ENCODE results near the gene MAP2K3. TPM values are rescaled to one million over a fixed set of nuclear protein-coding genes. Genes with fewer than 3 reads are reported as not detected.
"Not testable (repeated sequence)": the region's sequence is repeated elsewhere in the genome, so short reads cannot be mapped to it uniquely, and the experiment has no call there.

Gene MAP2K3
- total RNA-seq, 1 donor from 2014 or later, result 41.3 TPM

DNA sequence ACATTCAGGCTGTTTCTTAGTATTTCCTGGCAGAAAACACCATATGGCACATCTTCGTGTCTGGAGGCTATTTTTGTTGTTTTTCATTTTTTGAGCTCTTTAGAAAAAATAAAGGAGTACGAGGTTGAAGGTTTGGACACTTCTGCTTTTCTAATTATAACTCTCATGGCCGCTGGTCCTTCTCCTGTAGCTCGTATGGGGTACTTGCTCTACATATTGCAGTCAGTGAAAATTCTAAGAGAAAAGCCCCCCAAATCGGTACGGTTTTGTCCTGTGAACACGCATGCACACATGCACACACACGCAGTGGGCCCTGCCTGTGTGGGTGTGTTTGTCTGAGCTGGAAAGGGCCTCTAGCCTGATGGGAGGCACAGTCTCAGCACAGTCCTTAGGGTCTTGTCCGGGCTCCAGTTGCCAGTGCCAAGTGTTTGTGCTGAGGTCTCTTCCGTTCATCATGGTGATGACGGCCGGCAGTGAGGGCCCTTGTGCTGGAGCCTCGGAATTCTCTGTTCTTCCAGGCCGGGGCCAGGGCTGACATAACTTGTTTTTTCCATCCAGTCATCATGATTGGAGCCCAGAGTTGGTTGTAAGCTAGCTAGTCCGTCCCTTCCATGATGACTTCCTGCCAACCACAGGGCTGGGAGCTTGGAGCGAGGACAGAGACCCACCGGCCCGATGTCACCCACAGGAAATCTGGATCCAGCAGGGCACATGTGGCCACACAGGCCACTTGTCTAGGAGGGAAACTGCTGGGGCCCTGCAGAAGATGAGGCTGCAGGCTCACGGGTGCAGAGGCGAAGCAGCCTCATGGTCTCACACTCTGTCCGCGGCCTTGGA is 26.5 kb downstream of the MAP2K3 start:
- not testable (repeated sequence) for ATAC-seq

DNA sequence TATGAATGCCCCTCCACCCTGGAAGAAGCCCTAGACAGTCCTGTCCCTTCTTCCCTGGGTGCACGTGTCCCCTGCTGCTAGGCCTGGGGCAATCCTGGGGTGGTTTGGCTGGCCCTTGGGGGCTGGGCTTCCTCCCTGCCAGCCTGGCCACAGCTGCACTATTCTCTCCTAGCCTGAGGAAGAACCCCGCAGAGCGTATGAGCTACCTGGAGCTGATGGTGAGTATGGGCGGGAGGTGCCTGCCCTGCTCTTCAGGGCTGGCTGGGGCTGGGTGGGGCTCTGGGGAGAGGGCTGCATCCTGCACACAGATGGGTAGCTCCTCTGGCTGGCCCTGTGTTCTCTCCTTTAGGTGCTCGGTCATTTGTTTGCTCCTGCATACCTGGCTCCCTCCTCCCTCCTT is 28.8 kb downstream of the MAP2K3 start:
- no peak for ATAC-seq

DNA sequence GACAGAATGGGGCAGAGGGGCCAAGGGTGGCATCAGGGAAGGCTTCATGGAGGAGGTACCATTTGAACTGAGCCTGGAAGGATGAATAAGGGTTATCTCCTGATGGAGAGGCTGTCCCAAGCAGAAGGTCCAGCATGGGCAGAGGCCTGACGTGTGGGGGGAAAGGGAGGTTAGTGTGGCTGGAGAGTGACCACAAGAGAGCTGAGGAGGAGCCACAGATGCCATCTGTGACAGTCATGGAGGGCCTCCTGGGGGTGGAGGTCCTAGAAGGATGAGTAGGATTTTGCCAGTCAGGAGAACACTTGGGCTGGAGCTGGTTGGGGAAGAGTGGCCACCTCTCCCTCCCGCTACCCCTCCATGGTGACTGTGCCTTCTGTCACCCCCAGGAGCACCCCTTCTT is 29.2 kb downstream of the MAP2K3 start:
- not testable (repeated sequence) for ATAC-seq

DNA sequence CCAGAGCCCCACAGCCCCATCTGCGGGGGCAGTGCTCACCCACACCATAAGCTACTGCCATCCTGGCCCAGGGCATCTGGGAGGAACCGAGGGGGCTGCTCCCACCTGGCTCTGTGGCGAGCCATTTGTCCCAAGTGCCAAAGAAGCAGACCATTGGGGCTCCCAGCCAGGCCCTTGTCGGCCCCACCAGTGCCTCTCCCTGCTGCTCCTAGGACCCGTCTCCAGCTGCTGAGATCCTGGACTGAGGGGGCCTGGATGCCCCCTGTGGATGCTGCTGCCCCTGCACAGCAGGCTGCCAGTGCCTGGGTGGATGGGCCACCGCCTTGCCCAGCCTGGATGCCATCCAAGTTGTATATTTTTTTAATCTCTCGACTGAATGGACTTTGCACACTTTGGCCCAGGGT is 29.8 kb downstream of the MAP2K3 start:
- ATAC-seq, result not testable (repeated sequence)

DNA sequence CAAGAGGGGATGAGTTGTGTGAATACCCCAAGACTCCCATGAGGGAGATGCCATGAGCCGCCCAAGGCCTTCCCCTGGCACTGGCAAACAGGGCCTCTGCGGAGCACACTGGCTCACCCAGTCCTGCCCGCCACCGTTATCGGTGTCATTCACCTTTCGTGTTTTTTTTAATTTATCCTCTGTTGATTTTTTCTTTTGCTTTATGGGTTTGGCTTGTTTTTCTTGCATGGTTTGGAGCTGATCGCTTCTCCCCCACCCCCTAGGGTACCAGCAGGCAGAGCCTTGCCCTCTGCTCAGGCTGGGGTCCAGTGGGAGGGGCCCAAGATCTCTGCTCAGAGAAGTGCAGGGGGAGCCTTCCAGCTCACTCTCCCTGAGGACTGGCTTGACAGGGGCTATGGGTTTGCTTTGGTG is 30.2 kb downstream of the MAP2K3 start:
- ATAC-seq, result not testable (repeated sequence)

DNA sequence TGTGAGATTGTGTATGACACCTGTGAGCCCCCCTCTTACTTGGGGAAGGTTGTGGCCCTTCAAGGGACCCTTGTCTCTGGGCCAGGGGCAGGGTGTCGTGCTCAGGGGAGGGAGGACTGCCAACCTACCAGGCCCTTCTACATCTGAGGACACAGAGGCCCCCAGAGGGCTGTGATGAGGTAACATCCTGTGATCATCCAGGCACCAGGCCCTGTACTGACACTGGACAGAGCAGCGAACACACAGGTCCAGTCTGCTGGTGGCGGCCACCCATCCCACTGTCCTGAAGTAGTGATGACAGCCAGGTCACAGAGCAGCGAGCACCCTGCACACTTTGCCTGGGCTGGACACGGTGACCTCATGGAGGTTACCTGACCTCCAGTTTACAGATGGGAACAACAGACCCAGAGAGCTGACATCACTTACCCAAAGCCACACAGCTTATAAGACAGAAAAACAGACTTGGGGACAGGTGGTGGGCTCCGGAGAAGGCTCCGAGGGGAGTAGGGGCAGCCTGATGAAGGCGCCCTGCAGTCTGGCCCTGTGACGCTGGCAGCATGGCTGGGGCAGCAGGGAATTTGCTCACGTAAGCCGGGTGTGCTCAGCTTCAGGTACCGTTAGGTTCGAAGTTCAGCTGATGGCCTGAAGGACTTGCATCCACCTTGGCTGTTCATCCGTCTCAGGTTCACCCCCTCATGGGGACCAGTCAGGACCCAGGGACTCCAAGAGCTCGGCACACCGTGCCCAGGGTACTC is 30.9 kb downstream of the MAP2K3 start:
- ATAC-seq, result not testable (repeated sequence)

DNA sequence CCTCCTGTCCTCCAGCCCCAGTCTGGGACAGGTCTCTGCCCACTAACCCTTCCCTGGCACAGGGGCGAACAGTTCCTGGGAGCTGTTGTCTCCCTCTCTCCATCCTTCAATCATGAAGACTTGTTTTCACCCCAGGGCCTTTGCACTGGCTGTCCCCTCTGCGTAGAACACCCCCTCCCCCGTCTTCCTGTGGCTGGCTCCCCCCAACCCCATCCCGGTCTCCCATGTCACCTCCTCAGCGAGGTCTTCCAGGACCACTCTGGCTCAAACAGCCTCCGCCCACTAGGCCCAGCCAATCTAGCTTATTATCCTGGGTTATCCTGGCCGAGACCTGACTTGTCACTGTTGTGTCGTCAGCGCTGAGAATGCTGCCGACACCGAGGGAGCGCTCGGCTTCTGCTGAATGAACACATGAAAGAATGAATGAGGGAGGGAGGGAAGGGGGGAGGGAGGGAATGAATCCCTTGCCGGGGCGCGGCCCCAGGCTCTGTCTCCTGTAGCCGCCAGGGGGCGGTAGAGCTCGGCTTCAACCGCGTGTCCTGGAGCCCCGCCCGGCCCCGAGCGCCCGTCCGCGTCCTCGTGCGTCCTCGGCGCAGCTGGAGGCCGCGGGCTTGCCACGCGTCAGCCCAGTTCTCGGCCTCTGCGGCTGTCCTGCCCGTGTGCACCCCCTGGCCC is 31.8 kb downstream of the MAP2K3 start:
- peak; percentile 73 for ATAC-seq

DNA sequence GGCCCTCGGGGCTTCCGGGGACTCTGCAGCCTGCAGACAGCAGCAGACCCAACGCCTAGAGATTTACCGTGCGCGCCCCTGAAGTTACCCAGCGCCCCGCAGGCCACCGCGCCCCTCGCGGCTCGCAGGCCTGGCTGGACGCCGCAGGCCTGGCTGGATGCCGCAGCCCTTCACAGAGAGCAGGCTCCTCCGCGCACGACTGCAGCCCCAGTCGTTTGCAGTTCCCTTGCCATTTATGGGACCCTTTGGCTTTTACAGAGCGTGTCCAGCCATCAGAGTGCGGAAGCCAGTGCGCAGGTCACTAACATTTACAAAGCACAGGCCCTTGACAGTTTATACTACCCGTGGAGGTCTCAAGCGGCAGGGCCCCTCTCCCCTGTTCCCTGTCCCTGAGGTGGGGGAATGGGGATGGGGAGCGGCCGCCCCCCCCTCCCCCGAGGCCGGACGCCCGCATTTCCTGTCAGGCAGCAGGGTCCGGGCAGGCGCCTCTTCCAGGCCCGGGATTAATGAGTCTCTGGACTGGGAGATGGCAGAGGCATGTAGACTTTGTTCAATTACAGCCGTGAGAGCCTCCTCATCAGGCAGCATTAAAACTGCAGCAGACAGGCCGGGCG is 32.5 kb downstream of the MAP2K3 start:
- ATAC-seq, result peak; percentile 12

DNA sequence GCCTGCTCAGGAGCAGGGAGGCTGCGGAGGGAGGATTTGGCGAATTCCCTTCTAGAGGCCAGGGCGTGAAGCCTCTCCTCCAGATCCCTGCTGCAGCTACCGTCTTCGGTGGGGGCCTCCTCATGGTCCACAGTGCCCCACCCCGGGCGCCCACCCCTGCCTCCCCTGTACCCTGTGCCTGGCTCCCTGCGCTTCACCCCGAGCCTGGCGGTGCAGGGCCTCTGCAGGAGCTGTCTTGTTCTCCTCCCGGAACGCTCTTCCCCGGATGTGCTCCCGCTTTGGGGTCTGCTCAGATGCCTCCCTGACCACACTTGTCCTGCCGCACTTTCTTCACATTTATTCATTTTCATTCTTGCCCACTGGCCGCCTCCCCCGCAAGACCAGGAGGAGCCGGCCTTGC is 33.3 kb downstream of the MAP2K3 start:
- ATAC-seq, result not testable (repeated sequence)

DNA sequence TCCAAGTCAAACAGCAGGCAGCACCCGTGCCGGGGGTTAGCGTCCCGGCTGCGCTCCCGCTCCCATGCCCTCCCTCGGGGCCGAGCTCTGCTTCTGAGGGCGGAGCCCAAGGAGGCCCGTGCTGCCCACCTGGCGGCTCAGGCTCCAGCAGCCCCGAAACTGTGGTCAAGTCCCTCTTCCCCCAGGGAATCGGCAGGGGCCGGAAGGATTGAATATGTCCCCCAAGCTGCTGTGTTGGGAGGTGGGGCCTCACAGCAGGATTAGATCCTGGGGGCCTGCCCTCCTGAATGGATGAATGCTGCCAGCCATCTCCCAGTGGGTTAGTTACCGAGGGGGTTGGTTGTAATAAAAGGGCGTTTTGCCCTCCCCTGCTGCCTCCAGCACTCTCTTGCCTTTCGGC is 33.9 kb downstream of the MAP2K3 start:
- ATAC-seq, result no peak

DNA sequence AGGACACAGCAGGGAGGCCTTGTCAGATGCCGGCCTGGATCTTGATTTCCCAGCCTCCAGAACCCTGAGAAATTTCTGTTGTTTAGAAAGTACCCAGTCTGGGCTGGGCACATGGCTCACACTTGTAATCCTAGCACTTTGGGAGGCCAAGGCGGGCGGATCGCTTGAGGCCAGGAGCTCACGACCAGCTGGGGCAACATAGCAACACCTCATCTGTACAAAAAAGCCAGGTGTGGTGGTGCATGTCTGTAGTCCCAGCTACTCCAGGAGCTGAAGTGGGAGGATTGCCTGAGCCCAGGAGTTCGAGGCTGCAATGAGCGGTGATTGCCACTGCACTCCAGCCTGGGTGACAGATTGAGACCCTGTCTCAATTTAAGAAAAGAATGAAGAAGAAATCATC is 34.3 kb downstream of the MAP2K3 start:
- ATAC-seq, result not testable (repeated sequence)

DNA sequence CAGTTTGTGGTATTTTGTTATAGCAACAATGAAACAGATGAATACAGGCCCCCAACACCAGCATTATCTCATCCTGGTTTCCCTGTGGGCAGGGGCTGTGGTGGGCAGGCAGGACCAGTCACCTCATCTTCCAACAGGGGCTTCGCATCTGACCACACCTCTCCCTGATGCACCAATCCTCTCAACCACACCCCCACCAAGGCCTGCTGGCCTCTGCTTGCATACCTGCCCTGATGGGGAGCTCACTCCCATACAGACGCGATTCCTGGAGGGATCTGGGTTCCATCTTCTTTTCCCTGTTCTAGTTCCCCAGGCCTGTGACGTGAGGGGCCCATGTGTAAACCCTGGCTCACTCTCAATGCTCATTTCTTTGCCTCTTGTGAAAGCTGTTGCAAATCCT is 34.7 kb downstream of the MAP2K3 start:
- not testable (repeated sequence) for ATAC-seq

DNA sequence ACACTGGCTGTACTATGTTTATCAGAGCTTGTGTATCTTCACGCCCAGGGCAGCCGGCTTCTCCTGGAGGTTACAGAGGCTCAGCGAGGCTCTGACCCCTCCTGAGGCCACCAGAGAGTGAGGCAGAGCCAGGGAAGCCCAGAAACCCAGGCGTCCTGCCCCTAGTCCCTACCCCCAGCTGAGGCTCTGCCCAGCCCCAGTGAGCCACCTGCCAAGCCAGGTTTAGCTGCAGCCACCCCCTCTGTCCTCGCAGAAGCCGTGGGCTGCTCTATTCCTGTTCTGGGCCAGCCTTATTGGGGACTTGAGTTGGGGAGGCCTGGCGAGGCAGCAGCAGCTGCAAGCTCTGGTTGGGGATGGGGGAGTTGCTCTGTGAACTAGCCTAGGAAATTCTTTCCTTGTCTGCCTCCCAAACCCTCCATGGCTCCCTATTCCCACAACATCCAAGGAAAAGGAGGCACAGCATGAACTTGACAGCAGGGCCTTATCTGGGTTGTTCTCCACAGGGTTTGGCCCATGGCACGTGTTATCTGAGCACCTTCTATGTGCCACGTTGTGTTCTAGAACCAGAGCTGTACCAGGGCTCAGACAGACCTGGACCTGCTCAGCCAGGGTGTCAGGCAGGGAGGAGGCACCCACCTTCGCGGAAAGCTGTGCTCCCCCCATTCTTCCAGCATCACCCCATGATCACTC is 35.3 kb downstream of the MAP2K3 start:
- ATAC-seq, result not testable (repeated sequence)

DNA sequence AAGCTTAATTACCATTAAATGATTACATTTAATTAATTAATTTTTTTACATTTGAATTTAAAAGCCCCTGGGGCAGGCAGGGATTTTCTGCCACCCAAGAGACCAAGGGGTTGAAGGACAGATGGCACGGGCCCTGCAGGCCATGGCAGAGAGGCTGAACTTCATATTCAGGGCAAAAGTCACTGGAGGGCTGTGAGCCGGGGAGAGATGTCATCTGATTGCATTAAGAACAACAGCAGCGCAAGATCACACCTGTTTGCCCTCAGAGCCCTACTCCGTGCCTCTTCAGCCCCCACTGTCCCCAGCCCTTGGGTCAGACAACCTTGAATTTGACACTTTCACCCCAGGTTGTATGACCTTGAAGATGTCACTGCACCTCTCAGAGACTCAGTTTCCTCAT is 35.9 kb downstream of the MAP2K3 start:
- ATAC-seq, result not testable (repeated sequence)

DNA sequence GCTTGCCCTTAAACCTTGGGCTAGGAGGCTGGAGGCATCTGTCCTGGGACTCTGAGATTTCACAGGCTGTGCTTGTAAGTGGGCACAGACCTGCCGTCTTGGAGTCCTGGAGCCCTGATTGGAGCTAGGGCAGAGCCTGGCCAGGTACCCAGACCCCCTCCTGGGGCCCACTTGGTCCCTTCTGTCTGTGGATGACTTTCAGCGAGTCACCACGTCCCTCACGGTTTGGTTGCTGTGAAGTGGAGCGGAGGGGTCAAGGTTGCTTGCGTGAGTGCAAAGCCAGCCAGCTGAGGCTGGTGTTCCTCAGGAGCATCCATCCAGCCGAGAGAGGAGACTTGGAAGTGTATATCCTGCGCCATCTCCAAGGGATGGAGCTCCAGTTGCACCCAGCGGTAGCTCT is 36.5 kb downstream of the MAP2K3 start:
- ATAC-seq, result not testable (repeated sequence)

DNA sequence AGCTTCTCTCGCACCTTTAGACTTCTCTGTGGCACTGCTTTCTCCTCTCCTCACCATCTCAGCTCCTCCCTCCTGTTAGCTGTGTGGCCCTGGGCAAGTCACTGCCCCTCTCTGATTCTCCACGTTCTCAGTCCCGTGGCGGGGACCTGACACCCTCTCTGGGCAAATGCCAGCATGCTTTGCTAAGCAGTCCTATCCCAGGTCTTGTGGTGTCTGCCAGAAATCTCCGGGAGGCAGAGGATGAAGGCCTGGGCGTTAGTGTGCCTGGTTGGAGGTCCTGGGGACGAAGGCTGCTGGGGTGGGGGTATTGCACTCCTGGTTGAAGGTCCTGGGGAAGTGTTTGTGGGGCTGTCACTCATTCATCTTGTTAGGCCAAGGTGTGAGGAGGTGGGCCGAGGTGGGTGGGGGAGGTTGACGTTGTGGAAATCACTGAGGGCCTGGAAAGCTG is 37.3 kb downstream of the MAP2K3 start:
- not testable (repeated sequence) for ATAC-seq

DNA sequence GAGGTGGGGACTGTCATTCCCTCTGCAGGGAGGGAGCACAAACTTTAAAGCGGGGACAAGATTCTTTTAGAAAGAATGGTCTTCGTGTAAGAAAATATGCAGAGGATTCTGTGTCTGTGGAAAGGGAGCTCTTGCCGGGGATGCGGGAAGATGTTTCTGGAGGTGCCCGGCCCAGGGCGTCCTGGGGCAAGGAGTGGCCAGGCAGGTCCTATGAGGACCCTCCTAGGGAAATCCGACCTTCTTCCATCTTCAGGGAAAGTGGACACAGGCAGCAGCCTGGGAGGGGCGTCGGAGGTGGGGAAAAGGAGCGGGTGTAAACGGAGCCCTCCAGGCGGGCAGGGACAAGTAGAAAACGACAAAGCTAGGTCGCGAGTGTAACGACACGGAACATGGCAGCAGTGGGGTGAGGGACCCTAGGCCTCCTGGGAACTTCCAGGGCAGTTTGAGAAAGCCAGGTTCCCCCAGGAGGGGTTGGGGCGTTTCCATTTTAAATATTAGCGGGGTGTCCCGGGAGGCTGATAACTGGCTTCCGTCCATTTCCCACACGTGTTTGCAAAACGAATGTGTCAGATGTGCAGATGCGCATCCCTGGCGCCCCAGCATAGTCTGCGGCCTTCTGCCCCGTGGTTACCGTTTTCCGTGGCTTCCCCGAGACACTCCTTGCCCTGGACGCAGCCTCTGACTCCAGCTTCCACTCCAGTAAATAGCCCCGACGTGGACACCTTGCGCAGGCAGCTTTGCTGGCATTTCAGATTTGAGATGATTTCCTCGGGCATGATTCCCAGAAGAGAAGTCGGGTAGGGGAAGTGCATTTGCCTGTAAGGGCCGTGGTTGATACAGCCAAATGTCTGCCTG is 39.0 kb downstream of the MAP2K3 start:
- ATAC-seq, result not testable (repeated sequence)

DNA sequence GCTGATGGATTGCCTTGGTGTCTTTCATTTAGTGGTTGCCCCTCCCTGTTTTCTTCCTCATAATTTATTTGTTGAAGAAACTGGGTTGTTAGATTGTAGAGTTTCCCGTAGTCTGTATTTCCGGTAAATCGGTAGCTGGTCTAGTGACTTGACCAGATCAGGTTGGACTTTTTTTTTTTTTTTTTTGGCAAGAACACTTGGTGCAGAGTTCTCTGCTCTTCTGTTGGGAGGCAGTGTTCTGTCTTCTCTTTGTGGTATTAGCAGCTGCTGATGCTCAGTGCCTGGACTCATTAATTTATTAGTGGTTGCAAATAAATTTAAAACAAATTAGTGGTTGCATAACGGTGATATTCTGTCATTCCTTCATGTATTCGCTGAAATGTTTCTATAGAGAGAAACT is 40.2 kb downstream of the MAP2K3 start:
- not testable (repeated sequence) for ATAC-seq

DNA sequence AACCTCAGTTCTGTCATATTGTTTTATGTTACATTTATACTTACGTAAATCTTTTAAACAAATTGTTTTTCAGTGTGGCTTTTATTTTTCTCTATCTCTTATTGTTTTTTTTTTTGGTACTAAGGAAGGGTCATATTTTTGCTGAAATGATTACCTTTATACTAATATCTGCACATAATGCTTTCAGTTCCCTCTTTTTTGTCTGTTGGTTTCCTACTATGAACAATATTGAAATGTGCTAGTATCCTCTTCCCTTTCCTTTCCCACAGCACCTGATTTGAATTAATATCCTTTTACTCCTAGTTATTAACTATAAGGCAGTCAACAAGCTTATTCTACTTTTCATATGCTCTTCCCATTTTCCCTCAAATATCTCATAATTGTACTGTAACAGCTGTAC is 43.4 kb downstream of the MAP2K3 start:
- not testable (repeated sequence) for ATAC-seq

DNA sequence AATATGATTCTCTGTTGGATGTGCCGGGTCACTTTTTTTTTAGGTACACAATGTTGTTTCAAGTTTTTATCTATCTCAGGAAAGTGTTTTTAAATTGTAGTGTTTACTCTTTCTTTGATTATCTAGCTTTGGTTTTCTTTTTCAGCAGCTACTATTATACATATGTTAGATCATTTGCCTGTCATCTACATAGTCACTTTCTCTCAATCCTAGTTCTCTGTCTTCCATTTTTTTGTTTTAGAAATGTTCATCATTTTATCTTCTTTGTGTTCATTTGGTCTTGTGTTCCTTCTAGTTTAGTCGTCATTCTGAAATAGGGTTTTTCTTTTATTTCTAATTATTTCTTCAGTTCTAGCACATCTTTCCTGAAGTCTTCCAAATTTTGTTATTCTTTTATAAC is 44.3 kb downstream of the MAP2K3 start:
- ATAC-seq, result not testable (repeated sequence)

All from esophagus mucosa (tissue), 1 donor.